Body of pancreas (tissue), 4 donors: Measurements from ENCODE around the gene NELL2.

ENCODE experiments used
- POLR2A ChIP-seq, 3 donors: fragments of 450-650 bp; IDR thresholded peaks; one replicate each; pipeline ENCODE4 v1.6.1; 2016; ENCODE audit warnings: antibody characterized with exemption in 3 of 3, mild to moderate bottlenecking in 2 of 3
- TF ChIP-seq, protein P1 (sequence below), 7 experiments: fragments of 450-650 bp in 4 of 7; fragments of 200-600 bp in 3 of 7; sonication (generic) in 3 of 7; IDR thresholded peaks; one replicate each; pipeline ENCODE4 v1.5.1; 2016 to 2019; ENCODE audit warnings: antibody characterized with exemption in 7 of 7

DNA sequence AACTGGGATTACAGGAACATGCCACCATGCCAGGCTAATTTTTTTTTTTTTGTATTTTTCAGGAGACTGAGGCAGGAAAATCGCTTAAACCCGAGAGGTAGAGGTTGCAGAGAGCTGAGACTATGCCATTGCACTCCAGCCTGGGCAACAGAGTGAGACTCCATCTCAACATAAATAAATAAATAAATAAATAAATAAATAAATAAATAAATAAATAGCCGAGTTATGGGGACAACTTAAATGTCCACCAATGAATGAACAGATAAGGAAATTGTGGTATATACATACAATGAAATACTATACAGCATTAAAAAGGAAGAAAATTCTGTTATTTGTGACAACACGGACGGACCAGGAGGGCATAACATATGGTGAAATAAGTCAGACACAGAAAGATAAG, 325.7 kb downstream of the NELL2 start:
- TF ChIP-seq, protein P1, sequence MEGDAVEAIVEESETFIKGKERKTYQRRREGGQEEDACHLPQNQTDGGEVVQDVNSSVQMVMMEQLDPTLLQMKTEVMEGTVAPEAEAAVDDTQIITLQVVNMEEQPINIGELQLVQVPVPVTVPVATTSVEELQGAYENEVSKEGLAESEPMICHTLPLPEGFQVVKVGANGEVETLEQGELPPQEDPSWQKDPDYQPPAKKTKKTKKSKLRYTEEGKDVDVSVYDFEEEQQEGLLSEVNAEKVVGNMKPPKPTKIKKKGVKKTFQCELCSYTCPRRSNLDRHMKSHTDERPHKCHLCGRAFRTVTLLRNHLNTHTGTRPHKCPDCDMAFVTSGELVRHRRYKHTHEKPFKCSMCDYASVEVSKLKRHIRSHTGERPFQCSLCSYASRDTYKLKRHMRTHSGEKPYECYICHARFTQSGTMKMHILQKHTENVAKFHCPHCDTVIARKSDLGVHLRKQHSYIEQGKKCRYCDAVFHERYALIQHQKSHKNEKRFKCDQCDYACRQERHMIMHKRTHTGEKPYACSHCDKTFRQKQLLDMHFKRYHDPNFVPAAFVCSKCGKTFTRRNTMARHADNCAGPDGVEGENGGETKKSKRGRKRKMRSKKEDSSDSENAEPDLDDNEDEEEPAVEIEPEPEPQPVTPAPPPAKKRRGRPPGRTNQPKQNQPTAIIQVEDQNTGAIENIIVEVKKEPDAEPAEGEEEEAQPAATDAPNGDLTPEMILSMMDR (IDR thresholded peaks at IDR 0.05) = no peak
- no peak for TF ChIP-seq POLR2A (IDR thresholded peaks at IDR 0.05)
